SK-N-SH treated with all-trans-retinoic acid at 6 μM for 48 hours (cell line): Measurements from ENCODE around the gene SEPHS2.

Experiments
- ZNF565 ChIP-seq: fragments of 450-650 bp; formaldehyde crosslinking; conservative IDR thresholded peaks from 2 replicates; pipeline ENCODE4 v1.5.0; 2020; ENCODE audit warnings: low read depth, mild to moderate bottlenecking, moderate library complexity
- TF ChIP-seq, protein P1 (sequence below): fragments of 250-450 bp; sonication (Bioruptor Pico); IDR thresholded peaks from 2 replicates; pipeline ENCODE4 v1.5.1; 2020; ENCODE audit warnings: low read depth, mild to moderate bottlenecking, moderate library complexity
- TF ChIP-seq, protein P2 (sequence below): fragments of 250-450 bp; sonication (Bioruptor Pico); IDR thresholded peaks from 2 replicates; pipeline ENCODE4 v1.8.0; 2020; ENCODE audit warnings: mild to moderate bottlenecking, moderate library complexity, borderline replicate concordance

DNA sequence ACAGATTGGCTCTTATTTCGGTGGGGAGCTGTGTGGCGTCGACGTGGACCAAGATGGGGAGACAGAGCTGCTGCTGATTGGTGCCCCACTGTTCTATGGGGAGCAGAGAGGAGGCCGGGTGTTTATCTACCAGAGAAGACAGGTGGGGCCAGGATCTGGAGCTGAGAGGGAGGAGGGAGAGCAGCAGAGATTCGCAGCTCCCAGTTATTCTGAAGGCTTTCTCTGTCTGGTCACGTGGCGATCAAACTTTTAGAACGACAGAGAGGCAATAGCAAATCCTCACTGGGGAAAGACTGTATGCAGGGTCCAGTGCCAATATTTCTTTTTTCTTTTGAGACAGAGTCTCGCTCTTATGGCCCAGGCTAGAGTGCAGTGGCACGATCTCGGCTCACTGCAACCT lies 49.0 kb upstream of the SEPHS2 start:
- TF ChIP-seq, protein P1, sequence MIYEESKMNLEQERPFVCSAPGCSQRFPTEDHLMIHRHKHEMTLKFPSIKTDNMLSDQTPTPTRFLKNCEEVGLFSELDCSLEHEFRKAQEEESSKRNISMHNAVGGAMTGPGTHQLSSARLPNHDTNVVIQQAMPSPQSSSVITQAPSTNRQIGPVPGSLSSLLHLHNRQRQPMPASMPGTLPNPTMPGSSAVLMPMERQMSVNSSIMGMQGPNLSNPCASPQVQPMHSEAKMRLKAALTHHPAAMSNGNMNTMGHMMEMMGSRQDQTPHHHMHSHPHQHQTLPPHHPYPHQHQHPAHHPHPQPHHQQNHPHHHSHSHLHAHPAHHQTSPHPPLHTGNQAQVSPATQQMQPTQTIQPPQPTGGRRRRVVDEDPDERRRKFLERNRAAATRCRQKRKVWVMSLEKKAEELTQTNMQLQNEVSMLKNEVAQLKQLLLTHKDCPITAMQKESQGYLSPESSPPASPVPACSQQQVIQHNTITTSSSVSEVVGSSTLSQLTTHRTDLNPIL, result no peak
- TF ChIP-seq, protein P2, sequence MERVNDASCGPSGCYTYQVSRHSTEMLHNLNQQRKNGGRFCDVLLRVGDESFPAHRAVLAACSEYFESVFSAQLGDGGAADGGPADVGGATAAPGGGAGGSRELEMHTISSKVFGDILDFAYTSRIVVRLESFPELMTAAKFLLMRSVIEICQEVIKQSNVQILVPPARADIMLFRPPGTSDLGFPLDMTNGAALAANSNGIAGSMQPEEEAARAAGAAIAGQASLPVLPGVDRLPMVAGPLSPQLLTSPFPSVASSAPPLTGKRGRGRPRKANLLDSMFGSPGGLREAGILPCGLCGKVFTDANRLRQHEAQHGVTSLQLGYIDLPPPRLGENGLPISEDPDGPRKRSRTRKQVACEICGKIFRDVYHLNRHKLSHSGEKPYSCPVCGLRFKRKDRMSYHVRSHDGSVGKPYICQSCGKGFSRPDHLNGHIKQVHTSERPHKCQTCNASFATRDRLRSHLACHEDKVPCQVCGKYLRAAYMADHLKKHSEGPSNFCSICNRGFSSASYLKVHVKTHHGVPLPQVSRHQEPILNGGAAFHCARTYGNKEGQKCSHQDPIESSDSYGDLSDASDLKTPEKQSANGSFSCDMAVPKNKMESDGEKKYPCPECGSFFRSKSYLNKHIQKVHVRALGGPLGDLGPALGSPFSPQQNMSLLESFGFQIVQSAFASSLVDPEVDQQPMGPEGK, result no peak
- TF ChIP-seq ZNF565, result no peak
